ENCODE results near the gene ANKH. TPM values are rescaled to one million over a fixed set of nuclear protein-coding genes. Genes with fewer than 3 reads are reported as not detected.
A peak's percentile ranks its signal among the peaks of the same experiment; 100 is the strongest.

ANKH gene
- total and polyA plus RNA-seq, 10 of the 15 experiments (the other 5 are each of a cell fraction or from before 2014, with no cell fraction given): 2.1 to 43.9 (median 14.4) TPM

DNA sequence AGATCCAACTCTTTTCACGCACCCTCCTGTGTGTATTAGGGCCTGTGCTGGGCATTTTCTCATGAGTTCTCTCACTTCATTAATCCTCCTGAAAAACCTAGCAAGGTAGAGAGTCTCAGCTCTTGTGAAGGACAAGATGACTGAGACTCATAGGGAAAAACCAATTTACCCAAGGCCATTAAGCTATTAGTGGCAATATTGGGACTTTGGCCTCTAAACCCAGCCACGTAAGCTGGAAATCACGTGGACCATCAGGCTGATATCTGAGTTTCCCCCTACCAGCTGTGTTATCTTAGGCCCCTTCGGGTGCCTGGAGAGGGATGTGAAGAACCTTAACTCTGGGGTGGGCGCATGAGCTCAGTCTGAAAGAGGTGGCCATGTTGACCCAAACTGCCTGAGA lies 80.7 kb downstream of the ANKH start (continued):
- TF ChIP-seq MAX (IDR thresholded peaks at IDR 0.05; ENCODE audit: low read depth, low read length): no peak
- no peak for TF ChIP-seq YY1 (IDR thresholded peaks at IDR 0.05; ENCODE audit: low read depth, low read length)
- TF ChIP-seq LARP7 (IDR thresholded peaks at IDR 0.05): no peak
- TF ChIP-seq EGR1 (IDR thresholded peaks at IDR 0.05; ENCODE audit: borderline replicate concordance in 1 of 2, low read depth in 2 of 2, low read length in 2 of 2): no peak
- TF ChIP-seq SIN3A (IDR thresholded peaks at IDR 0.05; ENCODE audit: low read depth, low read length): no peak

DNA sequence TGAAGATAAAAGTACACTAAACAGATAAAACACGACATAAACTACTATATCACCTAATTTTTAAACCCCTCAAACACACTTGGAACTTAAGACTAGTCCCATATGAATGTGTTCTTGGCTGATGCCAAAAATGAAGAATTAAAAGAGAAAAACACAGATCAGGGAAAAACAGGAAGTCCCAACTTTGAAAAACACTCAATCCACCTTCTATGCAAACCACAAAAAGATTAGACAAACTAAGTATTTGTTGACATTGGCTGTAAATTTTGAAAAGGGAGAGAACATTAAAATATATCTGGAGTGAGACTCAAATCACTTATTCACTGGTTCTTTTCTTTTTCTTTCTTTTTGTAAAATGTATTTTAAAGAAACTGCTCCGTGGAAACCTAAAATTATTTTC lies 81.4 kb downstream of the ANKH start:
- Histone ChIP-seq H4K20me1 (ENCODE audit: control insufficient read depth, insufficient read depth) (no peaks in the 10 kb centered on the region), H3K27me3 (replicated peaks in 1 of 2; ENCODE audit: control insufficient read depth in 2 of 2, insufficient read depth in 2 of 2, low read length in 1 of 2) (no peaks in the 10 kb centered on the region), H3K9ac (ENCODE audit: control insufficient read depth, insufficient read depth, low read length) (no peak overlapping the region), H3K36me3 (ENCODE audit: control insufficient read depth in 2 of 2, insufficient read depth in 2 of 2, low read length in 1 of 2) (no peaks in the 10 kb centered on the region), H2AFZ (ENCODE audit: control insufficient read depth, low read depth, low read length) (no peak overlapping the region), H3K4me2 (ENCODE audit: control insufficient read depth, insufficient read depth) (no peak overlapping the region), H3K4me1 (ENCODE audit: control insufficient read depth, insufficient read depth, low read length) (no peaks in the 10 kb centered on the region), H3K4me3 (no peak overlapping the region), H3K79me2 (ENCODE audit: control insufficient read depth, insufficient read depth, low read length) (no peaks in the 10 kb centered on the region), H3K27ac (ENCODE audit: control insufficient read depth, insufficient read depth) (no peak overlapping the region), H3K9me3 (replicated peaks; ENCODE audit: control insufficient read depth, insufficient read depth, low read length) (no peaks in the 10 kb centered on the region)
- ChIA-PET SMC1A (ENCODE audit: uncharacterized antibody, unreplicated experiment) (interaction anchor here (1.0 kb wide), 1 partner anchor 36 kb away, joined by 3 read pairs; no protein-coding TSS in a partner anchor), CTCF (interaction anchor here (0.6 kb wide), 1 partner anchor 15 kb away, joined by 3 read pairs; no protein-coding TSS in a partner anchor), POLR2A (no interaction called here), RAD21 (ENCODE audit: unreplicated experiment) (no interaction called here)
- ATAC-seq: no peak
- TF ChIP-seq ETV6 (conservative IDR thresholded peaks at IDR 0.05 in 1 of 2, IDR thresholded peaks at IDR 0.05 in 1 of 2; ENCODE audit: borderline replicate concordance in 1 of 2, low read depth in 1 of 2) (no peak), SPI1 (IDR thresholded peaks at IDR 0.05; ENCODE audit: borderline replicate concordance, insufficient read depth, low read depth, low read length) (peak; percentile 23; the same call in 1 of the 2 replicates)
- intact Hi-C loops (cut with micrococcal nuclease; ENCODE audit: unreplicated experiment) (no loop called here), in situ Hi-C loops (cut with MboI) (no loop called here)
- WGBS (ENCODE audit: insufficient coverage, insufficient replicate concordance, low lambda C conversion rate, missing lambda C conversion rate): 50% methylated on average over 2 of the region's 2 CpGs
- FAIRE-seq: no peak
- no peak for DNase-seq (ENCODE audit: low read depth, low spot score)
- BruUV-seq (replicated peaks): no TSS peak

Measured in GM12878 (cell line).